Neural progenitor cell (in vitro differentiated cells): ENCODE results near the gene WDR3. TPM values are rescaled to one million over a fixed set of nuclear protein-coding genes. Genes with fewer than 3 reads are reported as not detected.

Experiments used
- DNase-seq: peaks from one replicate; pipeline ENCODE4 v3.0.0-alpha.2; 2016; ENCODE audit warnings: low spot score
- H2AFZ ChIP-seq: fragments of 200-600 bp; sonication (generic); replicated peaks from 2 replicates; pipeline ENCODE4 v1.6.1; 2016; ENCODE audit warnings: antibody characterized with exemption
- H3F3A ChIP-seq: fragments of 200-600 bp; sonication (generic); 2 replicates; pipeline ENCODE4 v1.6.1; 2016; ENCODE audit warnings: antibody characterized with exemption, low read depth
- H3K27ac ChIP-seq: fragments of 200-600 bp; sonication (generic); 2 replicates; pipeline ENCODE4 v1.5.1; 2016; ENCODE audit warnings: mild to moderate bottlenecking
- H3K27me3 ChIP-seq: fragments of 200-600 bp; sonication (generic); 2 replicates; pipeline ENCODE4 v1.6.1; 2016; ENCODE audit warnings: mild to moderate bottlenecking, moderate library complexity
- H3K36me3 ChIP-seq: fragments of 200-600 bp; sonication (generic); 2 replicates; pipeline ENCODE4 v1.5.1; 2016
- H3K4me1 ChIP-seq: fragments of 200-600 bp; sonication (generic); 2 replicates; pipeline ENCODE4 v1.6.1; 2016; ENCODE audit warnings: mixed run types
- H3K4me2 ChIP-seq: fragments of 200-600 bp; sonication (generic); 2 replicates; pipeline ENCODE4 v1.6.1; 2016
- H3K4me3 ChIP-seq: fragments of 200-600 bp; sonication (generic); 2 replicates; pipeline ENCODE4 v1.5.1; 2016
- H3K79me2 ChIP-seq: fragments of 200-600 bp; sonication (generic); 2 replicates; pipeline ENCODE4 v1.6.1; 2016; ENCODE audit warnings: low read depth
- H3K9ac ChIP-seq: fragments of 200-600 bp; sonication (generic); 2 replicates; pipeline ENCODE4 v1.6.1; 2016
- H3K9me3 ChIP-seq: fragments of 200-600 bp; sonication (generic); 2 replicates; pipeline ENCODE4 v1.5.1; 2016; ENCODE audit warnings: low read depth
- H4K20me1 ChIP-seq: fragments of 200-600 bp; sonication (generic); 2 replicates; pipeline ENCODE4 v1.6.1; 2016; ENCODE audit warnings: low read depth
- H3K27ac Mint-ChIP-seq: 3 replicates; pipeline ENCODE4 v1.8.0; 2021; ENCODE audit warnings: mixed read lengths
- H3K27me3 Mint-ChIP-seq: 2 replicates; pipeline ENCODE4 v1.8.0; 2022; ENCODE audit warnings: low read depth, mild to moderate bottlenecking, inconsistent platforms, moderate library complexity, mixed read lengths; ENCODE audit not compliant: insufficient read depth
- H3K36me3 Mint-ChIP-seq: 3 replicates; pipeline ENCODE4 v1.8.0; 2021; ENCODE audit warnings: mixed read lengths
- H3K4me1 Mint-ChIP-seq: 3 replicates; pipeline ENCODE4 v1.8.0; 2021; ENCODE audit warnings: mixed read lengths
- H3K4me3 Mint-ChIP-seq: 3 replicates; pipeline ENCODE4 v1.8.0; 2021; ENCODE audit warnings: mild to moderate bottlenecking, moderate library complexity, mixed read lengths
- H3K9me3 Mint-ChIP-seq: 3 replicates; pipeline ENCODE4 v1.8.0; 2020; ENCODE audit warnings: mixed read lengths
- EZH2 ChIP-seq: fragments of 200-600 bp; sonication (generic); IDR thresholded peaks from 2 replicates; pipeline ENCODE4 v1.6.1; 2017; ENCODE audit warnings: antibody characterized with exemption, mild to moderate bottlenecking, moderate library complexity
- EZH2phosphoT487 ChIP-seq: fragments of 200-600 bp; sonication (generic); IDR thresholded peaks from 2 replicates; pipeline ENCODE4 v1.6.1; 2017; ENCODE audit warnings: antibody characterized with exemption
- total RNA-seq: library from RNA; depleted of rRNA; stranded (reverse); fragments of >200 nt; gene quantifications from 2 replicates; pipeline ENCODE4 v1.2.3, GENCODE V29; 2015; ENCODE audit warnings: low replicate concordance
- TF ChIP-seq, protein P1 (sequence below): fragments of 200-600 bp; sonication (generic); IDR thresholded peaks from 2 replicates; pipeline ENCODE4 v1.5.1; 2017; ENCODE audit warnings: antibody characterized with exemption, mild to moderate bottlenecking

WDR3 gene
- total RNA-seq, 1 donor from 2014 or later = 42.4 TPM

DNA sequence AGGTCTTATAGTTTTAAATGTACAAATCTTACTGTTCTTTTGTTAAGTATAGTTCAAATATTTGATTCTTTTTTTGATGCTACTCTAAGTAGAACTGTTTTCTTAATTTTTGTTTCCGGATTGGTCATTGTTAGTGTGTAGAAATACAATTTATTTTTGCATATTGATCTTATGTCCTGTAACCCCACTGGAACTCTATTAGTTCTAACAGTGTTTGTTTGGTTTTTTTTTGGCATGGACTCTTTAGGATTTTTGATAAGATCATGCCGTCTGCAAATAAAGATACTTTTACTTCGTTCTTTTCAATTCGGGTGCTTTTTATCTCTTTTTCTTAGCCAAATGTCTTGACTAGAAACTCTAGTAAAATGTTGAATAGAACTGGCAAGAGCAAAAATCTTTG lies 26.6 kb upstream of the WDR3 start:
- TF ChIP-seq EZH2phosphoT487 (no peak), EZH2 (no peak)
- TF ChIP-seq, protein P1, sequence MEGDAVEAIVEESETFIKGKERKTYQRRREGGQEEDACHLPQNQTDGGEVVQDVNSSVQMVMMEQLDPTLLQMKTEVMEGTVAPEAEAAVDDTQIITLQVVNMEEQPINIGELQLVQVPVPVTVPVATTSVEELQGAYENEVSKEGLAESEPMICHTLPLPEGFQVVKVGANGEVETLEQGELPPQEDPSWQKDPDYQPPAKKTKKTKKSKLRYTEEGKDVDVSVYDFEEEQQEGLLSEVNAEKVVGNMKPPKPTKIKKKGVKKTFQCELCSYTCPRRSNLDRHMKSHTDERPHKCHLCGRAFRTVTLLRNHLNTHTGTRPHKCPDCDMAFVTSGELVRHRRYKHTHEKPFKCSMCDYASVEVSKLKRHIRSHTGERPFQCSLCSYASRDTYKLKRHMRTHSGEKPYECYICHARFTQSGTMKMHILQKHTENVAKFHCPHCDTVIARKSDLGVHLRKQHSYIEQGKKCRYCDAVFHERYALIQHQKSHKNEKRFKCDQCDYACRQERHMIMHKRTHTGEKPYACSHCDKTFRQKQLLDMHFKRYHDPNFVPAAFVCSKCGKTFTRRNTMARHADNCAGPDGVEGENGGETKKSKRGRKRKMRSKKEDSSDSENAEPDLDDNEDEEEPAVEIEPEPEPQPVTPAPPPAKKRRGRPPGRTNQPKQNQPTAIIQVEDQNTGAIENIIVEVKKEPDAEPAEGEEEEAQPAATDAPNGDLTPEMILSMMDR = no peak
- Mint-ChIP-seq H3K27ac (no peak overlapping the region), H3K36me3 (peaks cover 30% of the 10 kb centered on the region), H3K4me1 (no peaks in the 10 kb centered on the region), H3K9me3 (no peaks in the 10 kb centered on the region), H3K4me3 (no peak overlapping the region), H3K27me3 (no peaks in the 10 kb centered on the region)
- Histone ChIP-seq H3K4me2 (no peak overlapping the region), H3K36me3 (no peaks in the 10 kb centered on the region), H3K27me3 (no peaks in the 10 kb centered on the region), H3K9ac (no peak overlapping the region), H3K4me1 (no peaks in the 10 kb centered on the region), H3K27ac (no peak overlapping the region), H3K79me2 (no peaks in the 10 kb centered on the region), H3K9me3 (no peaks in the 10 kb centered on the region), H4K20me1 (no peaks in the 10 kb centered on the region), H3F3A (no peaks in the 10 kb centered on the region), H2AFZ (no peak overlapping the region), H3K4me3 (no peak overlapping the region)
- DNase-seq = no peak

DNA sequence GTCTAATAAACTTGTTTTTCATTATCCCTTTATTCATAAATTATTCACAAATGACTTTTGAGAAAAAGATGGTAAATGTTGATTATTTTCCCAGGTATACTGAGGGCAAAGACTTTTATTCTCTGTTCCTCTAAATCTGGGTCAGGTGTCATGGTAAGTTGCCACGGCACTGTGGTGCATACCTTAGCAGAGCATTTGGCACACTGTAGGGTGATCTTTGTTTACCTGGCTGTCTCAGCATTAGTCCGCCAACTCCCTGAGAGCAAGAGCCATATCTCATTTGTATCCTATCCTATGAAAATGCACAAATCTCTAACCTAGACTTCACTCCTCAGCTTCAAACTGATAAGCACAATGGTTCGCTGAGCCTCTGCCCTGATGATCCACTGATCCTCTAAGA lies 25.1 kb upstream of the WDR3 start:
- Mint-ChIP-seq H3K36me3 (peaks cover 24% of the 10 kb centered on the region), H3K4me1 (no peaks in the 10 kb centered on the region), H3K27ac (no peak overlapping the region), H3K4me3 (no peak overlapping the region), H3K9me3 (no peaks in the 10 kb centered on the region), H3K27me3 (no peaks in the 10 kb centered on the region)
- Histone ChIP-seq H2AFZ (no peak overlapping the region), H4K20me1 (no peaks in the 10 kb centered on the region), H3K9ac (no peak overlapping the region), H3K36me3 (no peaks in the 10 kb centered on the region), H3K4me2 (no peak overlapping the region), H3K79me2 (no peaks in the 10 kb centered on the region), H3K27ac (no peak overlapping the region), H3K4me3 (no peak overlapping the region), H3K4me1 (no peaks in the 10 kb centered on the region), H3F3A (no peaks in the 10 kb centered on the region), H3K9me3 (no peaks in the 10 kb centered on the region), H3K27me3 (no peaks in the 10 kb centered on the region)
- no peak for DNase-seq
- TF ChIP-seq, protein P1 = no peak
- TF ChIP-seq EZH2 = no peak

DNA sequence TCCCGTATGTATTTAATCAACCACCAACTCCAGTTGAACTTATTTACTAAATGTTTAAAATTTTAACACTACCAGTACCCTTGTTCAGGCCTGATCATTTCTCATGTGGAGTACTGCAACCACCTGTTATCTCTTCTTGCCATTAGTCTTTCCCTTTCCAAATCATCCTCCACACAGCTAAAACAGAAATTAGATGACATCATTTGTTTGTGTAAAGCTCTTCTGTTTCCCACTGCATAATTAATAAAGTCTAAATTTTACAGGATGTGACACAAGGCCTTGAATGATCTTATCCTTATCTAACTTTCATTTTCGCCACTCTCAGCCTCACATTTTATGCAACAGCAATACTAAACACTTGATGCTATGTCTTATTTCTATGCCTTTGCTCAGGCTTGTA lies 24.5 kb upstream of the WDR3 start:
- Histone ChIP-seq H3K4me3 (no peak overlapping the region), H3K9me3 (no peaks in the 10 kb centered on the region), H3F3A (no peaks in the 10 kb centered on the region), H3K79me2 (no peaks in the 10 kb centered on the region), H3K4me1 (no peaks in the 10 kb centered on the region), H2AFZ (no peak overlapping the region), H3K4me2 (no peak overlapping the region), H3K27me3 (no peaks in the 10 kb centered on the region), H3K36me3 (no peaks in the 10 kb centered on the region), H4K20me1 (no peaks in the 10 kb centered on the region), H3K9ac (no peak overlapping the region), H3K27ac (no peak overlapping the region)
- TF ChIP-seq, protein P1 = no peak
- no peak for TF ChIP-seq EZH2
- no peak for TF ChIP-seq EZH2phosphoT487
- H3K9me3 Mint-ChIP-seq = no peaks in the 10 kb centered on the region
- H3K27me3 Mint-ChIP-seq = no peaks in the 10 kb centered on the region
- peaks cover 24% of the 10 kb centered on the region for H3K36me3 Mint-ChIP-seq
- no peaks in the 10 kb centered on the region for H3K4me1 Mint-ChIP-seq
- DNase-seq = no peak
- no peak overlapping the region for H3K4me3 Mint-ChIP-seq
- H3K27ac Mint-ChIP-seq = no peak overlapping the region

DNA sequence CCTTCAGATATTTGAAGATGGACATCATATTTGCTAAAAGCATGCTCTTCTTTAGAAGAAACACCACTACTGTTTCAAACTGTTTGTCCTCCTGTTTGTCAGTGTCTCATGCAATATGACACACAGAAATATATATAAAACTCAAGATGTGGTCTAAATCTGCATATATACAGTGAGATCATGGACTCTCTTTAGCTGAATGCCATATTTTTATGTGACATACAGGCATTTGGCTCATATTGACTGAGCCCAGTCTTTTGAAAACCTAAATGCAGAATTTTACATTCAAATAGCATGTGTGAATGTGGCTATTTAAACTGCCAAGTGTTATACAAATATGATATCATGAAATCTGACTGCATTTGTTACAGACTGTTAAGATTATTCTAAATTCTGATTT lies 18.5 kb upstream of the WDR3 start:
- Histone ChIP-seq H4K20me1 (no peaks in the 10 kb centered on the region), H2AFZ (no peak overlapping the region), H3K9ac (no peak overlapping the region), H3K79me2 (no peaks in the 10 kb centered on the region), H3K4me1 (no peaks in the 10 kb centered on the region), H3K27ac (no peak overlapping the region), H3F3A (no peaks in the 10 kb centered on the region), H3K4me3 (no peak overlapping the region), H3K36me3 (peaks cover 4% of the 10 kb centered on the region), H3K9me3 (no peaks in the 10 kb centered on the region), H3K4me2 (no peak overlapping the region), H3K27me3 (no peaks in the 10 kb centered on the region)
- H3K4me1 Mint-ChIP-seq = no peaks in the 10 kb centered on the region
- TF ChIP-seq, protein P1 = no peak
- no peak for TF ChIP-seq EZH2
- TF ChIP-seq EZH2phosphoT487 = no peak
- H3K27ac Mint-ChIP-seq = no peak overlapping the region
- H3K9me3 Mint-ChIP-seq = no peaks in the 10 kb centered on the region
- H3K36me3 Mint-ChIP-seq = peaks cover 13% of the 10 kb centered on the region
- H3K4me3 Mint-ChIP-seq = no peak overlapping the region
- DNase-seq = no peak
- no peaks in the 10 kb centered on the region for H3K27me3 Mint-ChIP-seq
